Mesothelial cell of epicardium (in vitro differentiated cells): Measurements from ENCODE around the gene SPDEF. TPM values are rescaled to one million over a fixed set of nuclear protein-coding genes. Genes with fewer than 3 reads are reported as not detected.
A peak's percentile ranks its signal among the peaks of the same experiment; 100 is the strongest.

ENCODE experiments used
- DNase-seq, 2 experiments: peaks; one replicate each; pipeline ENCODE4 v3.0.0; 2021; ENCODE audit warnings: low spot score in 2 of 2; ENCODE audit not compliant: unreplicated experiment in 2 of 2
- H3K27ac Mint-ChIP-seq: 2 replicates; pipeline ENCODE4 v1.8.0; 2021; ENCODE audit warnings: mixed read lengths
- H3K27me3 Mint-ChIP-seq: 2 replicates; pipeline ENCODE4 v1.8.0; 2021; ENCODE audit warnings: low read depth, mixed read lengths
- H3K36me3 Mint-ChIP-seq: 2 replicates; pipeline ENCODE4 v1.8.0; 2021; ENCODE audit warnings: mixed read lengths
- H3K4me1 Mint-ChIP-seq: 2 replicates; pipeline ENCODE4 v1.8.0; 2021; ENCODE audit warnings: mixed read lengths
- H3K4me3 Mint-ChIP-seq: 2 replicates; pipeline ENCODE4 v1.8.0; 2021; ENCODE audit warnings: mild to moderate bottlenecking, moderate library complexity, mixed read lengths
- H3K9me3 Mint-ChIP-seq: 2 replicates; pipeline ENCODE4 v1.8.0; 2021; ENCODE audit warnings: mixed read lengths
- total RNA-seq: library from RNA; stranded (reverse); gene quantifications from 3 replicates; pipeline ENCODE4 v1.2.1, GENCODE V29; 2021
- TF ChIP-seq, protein P1 (sequence below): fragments of 200-600 bp; sonication (generic); IDR thresholded peaks from one replicate; pipeline ENCODE4 v1.5.0; 2021; ENCODE audit warnings: antibody characterized with exemption; ENCODE audit not compliant: unreplicated experiment

The SPDEF gene
- total RNA-seq, 1 donor from 2014 or later, result 0.34 TPM

DNA sequence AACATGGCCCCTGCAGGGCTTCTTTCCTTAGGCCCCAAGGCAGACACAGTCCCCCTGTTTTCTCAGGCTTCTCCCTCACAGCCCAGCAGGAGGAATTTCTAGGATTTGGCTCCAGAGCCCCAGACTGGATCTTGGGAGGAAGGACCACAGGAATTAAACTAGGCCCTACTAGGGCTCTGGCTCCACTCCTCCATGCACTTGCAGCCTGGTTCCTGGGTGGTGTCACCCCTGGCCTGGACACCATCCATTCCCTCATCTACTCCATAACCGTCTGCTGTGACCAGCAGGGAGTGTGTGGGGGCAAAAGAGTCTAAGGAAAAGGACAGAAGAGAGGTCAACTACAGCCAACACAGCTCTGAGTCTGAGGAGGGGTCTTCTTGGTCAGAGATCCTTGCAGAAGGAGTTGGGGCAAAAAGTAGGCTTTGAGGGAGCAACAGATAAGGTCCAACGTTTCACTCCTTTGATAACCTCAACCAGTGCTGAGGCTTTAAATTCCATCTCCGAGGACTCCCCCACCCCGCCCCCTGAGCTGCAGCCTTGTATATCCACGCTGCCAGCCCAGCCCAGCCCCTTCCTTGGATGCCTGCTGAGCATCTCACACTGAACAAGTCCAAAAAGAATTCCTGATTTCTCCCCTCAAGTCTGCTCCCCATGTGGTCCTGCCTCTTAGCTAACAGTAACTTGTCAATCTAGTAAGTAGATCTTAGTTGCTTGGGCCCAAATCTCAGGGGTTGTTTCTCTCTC is 27.9 kb upstream of the SPDEF start:
- no peak overlapping the region for H3K4me3 Mint-ChIP-seq
- no peaks in the 10 kb centered on the region for H3K4me1 Mint-ChIP-seq
- H3K36me3 Mint-ChIP-seq, result peaks cover 6% of the 10 kb centered on the region
- DNase-seq, result no peak
- TF ChIP-seq, protein P1, sequence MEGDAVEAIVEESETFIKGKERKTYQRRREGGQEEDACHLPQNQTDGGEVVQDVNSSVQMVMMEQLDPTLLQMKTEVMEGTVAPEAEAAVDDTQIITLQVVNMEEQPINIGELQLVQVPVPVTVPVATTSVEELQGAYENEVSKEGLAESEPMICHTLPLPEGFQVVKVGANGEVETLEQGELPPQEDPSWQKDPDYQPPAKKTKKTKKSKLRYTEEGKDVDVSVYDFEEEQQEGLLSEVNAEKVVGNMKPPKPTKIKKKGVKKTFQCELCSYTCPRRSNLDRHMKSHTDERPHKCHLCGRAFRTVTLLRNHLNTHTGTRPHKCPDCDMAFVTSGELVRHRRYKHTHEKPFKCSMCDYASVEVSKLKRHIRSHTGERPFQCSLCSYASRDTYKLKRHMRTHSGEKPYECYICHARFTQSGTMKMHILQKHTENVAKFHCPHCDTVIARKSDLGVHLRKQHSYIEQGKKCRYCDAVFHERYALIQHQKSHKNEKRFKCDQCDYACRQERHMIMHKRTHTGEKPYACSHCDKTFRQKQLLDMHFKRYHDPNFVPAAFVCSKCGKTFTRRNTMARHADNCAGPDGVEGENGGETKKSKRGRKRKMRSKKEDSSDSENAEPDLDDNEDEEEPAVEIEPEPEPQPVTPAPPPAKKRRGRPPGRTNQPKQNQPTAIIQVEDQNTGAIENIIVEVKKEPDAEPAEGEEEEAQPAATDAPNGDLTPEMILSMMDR, result no peak
- no peak overlapping the region for H3K27ac Mint-ChIP-seq
- H3K27me3 Mint-ChIP-seq, result no peaks in the 10 kb centered on the region
- no peaks in the 10 kb centered on the region for H3K9me3 Mint-ChIP-seq

DNA sequence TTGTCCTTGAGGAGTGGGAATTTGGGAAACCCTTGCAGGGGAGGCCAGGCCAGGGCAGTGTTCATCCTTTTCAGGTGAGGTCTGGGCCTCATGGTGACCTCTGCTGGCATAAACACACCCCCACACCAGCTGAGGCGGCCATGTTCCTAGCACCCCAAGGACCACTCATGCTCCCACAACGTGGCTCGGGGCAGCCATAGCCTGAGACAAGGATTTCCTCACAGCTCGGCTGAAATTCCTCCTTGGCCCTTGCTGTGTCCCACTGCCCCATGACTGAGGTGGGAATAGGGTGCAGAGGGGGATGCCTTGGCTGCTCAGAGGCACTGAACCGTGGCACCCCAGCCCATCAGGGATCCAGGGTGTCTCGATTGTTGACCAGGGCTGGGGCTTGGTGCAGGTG is 27.3 kb upstream of the SPDEF start:
- H3K27me3 Mint-ChIP-seq, result no peaks in the 10 kb centered on the region
- no peaks in the 10 kb centered on the region for H3K4me1 Mint-ChIP-seq
- no peak for DNase-seq
- no peaks in the 10 kb centered on the region for H3K9me3 Mint-ChIP-seq
- TF ChIP-seq, protein P1, result no peak
- H3K4me3 Mint-ChIP-seq, result no peak overlapping the region
- no peak overlapping the region for H3K27ac Mint-ChIP-seq
- H3K36me3 Mint-ChIP-seq, result peaks cover 5% of the 10 kb centered on the region

DNA sequence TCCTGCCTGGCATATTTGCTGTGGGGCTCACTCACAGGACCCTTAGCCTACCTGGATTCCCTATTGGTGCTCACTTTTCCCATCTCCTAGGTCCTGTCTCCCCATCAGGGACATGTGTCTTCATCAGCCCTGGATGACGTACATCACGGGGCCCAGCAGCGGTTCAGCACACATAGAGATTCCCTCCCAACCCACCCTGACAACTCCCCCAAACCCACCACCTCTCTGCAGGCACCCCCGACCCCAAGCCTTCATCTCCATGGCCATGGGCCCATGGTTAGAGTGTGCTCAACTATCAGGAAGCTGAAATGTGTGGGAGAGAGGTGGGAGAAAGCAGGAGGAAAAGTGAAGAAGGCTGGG is 25.4 kb upstream of the SPDEF start:
- TF ChIP-seq, protein P1, result no peak
- H3K27me3 Mint-ChIP-seq, result no peaks in the 10 kb centered on the region
- H3K9me3 Mint-ChIP-seq, result no peaks in the 10 kb centered on the region
- H3K27ac Mint-ChIP-seq, result no peak overlapping the region
- H3K36me3 Mint-ChIP-seq, result peaks cover 5% of the 10 kb centered on the region
- no peak overlapping the region for H3K4me3 Mint-ChIP-seq
- DNase-seq, result no peak
- H3K4me1 Mint-ChIP-seq, result peaks cover under 1% of the 10 kb centered on the region

DNA sequence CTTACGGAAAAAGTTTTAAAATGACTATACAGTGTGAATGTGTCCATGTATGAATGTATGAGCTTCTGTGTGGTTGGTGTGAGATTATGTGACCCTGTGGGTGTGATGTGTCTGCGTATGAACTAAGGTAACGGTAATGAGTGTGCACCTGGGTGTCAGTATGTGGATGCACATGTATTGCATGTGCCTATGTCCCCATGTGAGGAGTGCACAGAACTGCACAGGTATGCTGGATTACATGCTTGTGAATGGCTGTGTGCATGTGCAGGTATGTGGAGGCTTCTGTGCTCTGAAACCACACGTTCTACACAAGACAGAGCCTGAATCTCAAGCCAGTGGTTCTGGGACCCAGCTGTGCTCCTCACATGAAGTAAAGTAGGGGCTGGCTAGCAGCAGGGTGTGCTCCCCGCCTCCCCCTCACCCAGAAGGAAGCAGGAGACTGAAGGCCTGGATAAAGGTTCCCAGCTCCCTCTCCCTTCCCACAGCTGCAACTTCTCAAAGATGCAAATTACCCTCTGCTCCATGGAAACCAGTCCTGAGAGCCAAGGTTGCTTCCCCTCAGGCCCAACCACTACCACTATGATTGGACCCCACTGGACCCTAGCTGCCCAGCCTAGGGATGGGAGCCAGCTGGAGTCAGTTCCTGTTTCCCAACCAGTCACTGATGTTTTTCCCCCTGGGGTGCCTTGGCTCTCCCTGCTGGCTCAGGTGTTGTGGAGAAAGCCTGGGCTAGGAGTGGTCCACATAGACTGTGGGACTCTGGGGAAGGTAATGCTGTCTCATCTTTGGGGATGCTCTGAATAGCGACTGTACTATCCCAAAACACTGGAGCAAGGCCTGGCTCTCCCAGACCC is 24.8 kb upstream of the SPDEF start:
- no peaks in the 10 kb centered on the region for H3K9me3 Mint-ChIP-seq
- peaks cover 1% of the 10 kb centered on the region for H3K4me1 Mint-ChIP-seq
- no peaks in the 10 kb centered on the region for H3K27me3 Mint-ChIP-seq
- DNase-seq, result no peak
- peak overlapping the region; percentile 28 for H3K27ac Mint-ChIP-seq
- H3K4me3 Mint-ChIP-seq, result no peak overlapping the region
- peaks cover 5% of the 10 kb centered on the region for H3K36me3 Mint-ChIP-seq
- TF ChIP-seq, protein P1, result no peak

DNA sequence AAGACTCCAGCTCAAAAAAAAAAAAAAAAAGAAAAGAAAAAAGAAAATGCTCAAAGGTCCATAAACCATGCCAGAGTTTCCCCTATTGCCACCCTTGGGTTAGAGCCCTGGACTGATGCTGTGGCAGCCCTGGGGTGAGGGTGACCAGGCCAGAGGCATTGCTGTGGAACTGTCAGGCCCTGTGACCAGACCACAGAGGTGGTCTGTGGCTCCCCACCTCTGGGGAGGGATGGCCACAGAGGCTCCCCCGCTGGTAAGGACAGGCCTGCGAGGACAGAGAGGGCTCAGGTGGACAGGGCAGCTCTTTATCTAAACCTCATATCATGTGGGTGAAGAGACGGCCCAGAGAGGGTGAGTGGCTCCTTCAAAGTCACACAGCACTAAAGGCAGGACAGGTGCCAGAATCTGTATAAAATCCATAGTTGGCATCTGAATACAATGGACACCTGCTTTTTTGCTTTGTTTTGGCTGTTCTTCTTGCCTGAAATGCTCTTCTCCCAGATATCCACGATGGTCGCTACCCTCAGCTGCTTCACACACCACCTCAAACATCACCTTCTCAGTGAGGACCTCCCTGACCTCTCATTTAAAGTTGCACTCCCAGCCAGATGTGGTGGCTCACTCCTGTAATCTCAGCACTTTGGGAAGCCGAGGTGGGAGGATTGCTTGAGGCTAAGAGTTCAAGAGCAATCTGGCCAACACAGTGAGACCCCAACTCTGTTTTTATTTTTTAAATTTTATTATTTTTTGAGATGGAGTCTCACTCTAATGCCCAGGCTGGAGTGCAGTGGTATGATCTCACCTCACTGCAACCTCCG is 22.5 kb upstream of the SPDEF start:
- TF ChIP-seq, protein P1, result no peak
- Mint-ChIP-seq H3K36me3 (peaks cover 5% of the 10 kb centered on the region), H3K9me3 (no peaks in the 10 kb centered on the region), H3K4me3 (no peak overlapping the region), H3K4me1 (peaks cover 3% of the 10 kb centered on the region), H3K27ac (no peak overlapping the region), H3K27me3 (no peaks in the 10 kb centered on the region)
- DNase-seq, result no peak
